HCT116 (cell line): ENCODE results near the gene ATP1B4.

Experiments
- EZH2phosphoT487 ChIP-seq: fragments of 200-600 bp; IDR thresholded peaks from 2 replicates; pipeline ENCODE4 v1.6.1; 2018; ENCODE audit warnings: antibody characterized with exemption, borderline replicate concordance
- RAD21 ChIP-seq: IDR thresholded peaks from 2 replicates; pipeline ENCODE4 v1.6.1; 2012; ENCODE audit warnings: low read depth, mild to moderate bottlenecking

- TF ChIP-seq RAD21, result no peak
- TF ChIP-seq EZH2phosphoT487, result no peak
Measured at GRCh38 chrX:120419463-120419862, 57.6 kb downstream of the ATP1B4 start.
